A549 (cell line): Measurements from ENCODE around the gene MYOG. TPM values are rescaled to one million over a fixed set of nuclear protein-coding genes. Genes with fewer than 3 reads are reported as not detected.

Source experiments
- ATAC-seq, 2 experiments: fragments of 200-7000 bp in 1 of 2; fragments of >200 bp in 1 of 2; cut with Nextera tagmentation in 1 of 2; cut with Tn5 transposase in 1 of 2; 3 replicates each; pipeline versions ENCODE4 v1.8.0 to v1.9.1; 2018 to 2020; ENCODE audit warnings: mild to moderate bottlenecking in 1 of 2, moderate library complexity in 1 of 2
- CTCF ChIA-PET: fragments of 300-600 bp; sonication (Branson Sonifier 250); formaldehyde crosslinking; extraction: SDS; loops from one replicate; lab custom pipeline; 2021; ENCODE audit warnings: antibody characterized with exemption, inconsistent platforms; lab: Yijun Ruan, JAX
- POLR2A ChIA-PET: fragments of 350-600 bp; formaldehyde crosslinking; extraction: SDS; loops from one replicate; lab custom pipeline; 2021; ENCODE audit warnings: antibody characterized with exemption, inconsistent platforms; lab: Yijun Ruan, JAX
- DNase-seq, 2 experiments: peaks; one replicate each; pipeline versions ENCODE4 v3.0.0 to v3.0.0-alpha.2; 2011 to 2016; ENCODE audit warnings: low read depth in 1 of 2, low spot score in 1 of 2
- FAIRE-seq: peaks from 2 replicates; lab custom pipeline; 2011; peaks lifted over from hg19 to GRCh38; lab: Jason Lieb, UNC
- H3K27ac ChIP-seq, 2 experiments: fragments of >200 bp; sonication (Bioruptor Twin); formaldehyde crosslinking; 3 replicates each; pipeline ENCODE4 v1.5.1; 2016 to 2017
- H3K4me1 ChIP-seq: fragments of >200 bp; sonication (Bioruptor Twin); formaldehyde crosslinking; 3 replicates; pipeline ENCODE4 v1.6.1; 2016
- H3K4me2 ChIP-seq: fragments of >200 bp; sonication (Bioruptor Twin); formaldehyde crosslinking; 3 replicates; pipeline ENCODE4 v1.6.1; 2016
- H3K4me3 ChIP-seq: fragments of >200 bp; sonication (Bioruptor Twin); formaldehyde crosslinking; 3 replicates; pipeline ENCODE4 v1.5.1; 2016
- H3K9me3 ChIP-seq: fragments of >200 bp; sonication (Bioruptor Twin); formaldehyde crosslinking; 3 replicates; pipeline ENCODE4 v1.6.1; 2016
- CHD2 ChIP-seq: fragments of 150-350 bp; IDR thresholded peaks from 2 replicates; pipeline ENCODE4 v1.6.1; 2014; ENCODE audit warnings: low read length; ENCODE audit not compliant: partially characterized antibody
- CHD4 ChIP-seq: fragments of 200-600 bp; sonication (generic); IDR thresholded peaks from 2 replicates; pipeline ENCODE4 v1.6.1; 2016; ENCODE audit warnings: antibody characterized with exemption, mild to moderate bottlenecking, borderline replicate concordance
- E2F6 ChIP-seq: IDR thresholded peaks from 2 replicates; pipeline ENCODE4 v1.6.1; 2012; ENCODE audit warnings: low read depth, borderline replicate concordance
- EHMT2 ChIP-seq: fragments of 200-600 bp; sonication (generic); IDR thresholded peaks from 2 replicates; pipeline ENCODE4 v1.6.1; 2016; ENCODE audit warnings: antibody characterized with exemption, low read depth, mild to moderate bottlenecking, moderate library complexity
- ELK1 ChIP-seq: fragments of 150-350 bp; IDR thresholded peaks from 2 replicates; pipeline ENCODE4 v1.6.1; 2014; ENCODE audit warnings: low read depth, mild to moderate bottlenecking, low read length
- EP300 ChIP-seq, 2 experiments: fragments of >200 bp; sonication (Bioruptor Twin); formaldehyde crosslinking; IDR thresholded peaks; 2 replicates in 1 of 2; 3 replicates in 1 of 2; pipeline ENCODE4 v1.6.1; 2016 to 2017
- FOSB ChIP-seq: fragments of 250-450 bp; sonication (Bioruptor Pico); IDR thresholded peaks from 2 replicates; pipeline ENCODE4 v1.5.0; 2020; ENCODE audit warnings: mild to moderate bottlenecking, moderate library complexity
- GATA3 ChIP-seq: IDR thresholded peaks from 2 replicates; pipeline ENCODE4 v1.6.1; 2012; ENCODE audit warnings: borderline replicate concordance
- HES2 ChIP-seq: fragments of >200 bp; sonication (Bioruptor Twin); formaldehyde crosslinking; IDR thresholded peaks from 2 replicates; pipeline ENCODE4 v1.6.1; 2016
- HEYL ChIP-seq: fragments of 250-450 bp; sonication (Bioruptor Pico); IDR thresholded peaks from 2 replicates; pipeline ENCODE4 v1.8.0; 2021; ENCODE audit warnings: mild to moderate bottlenecking, moderate library complexity
- HMGXB4 ChIP-seq: fragments of 250-450 bp; sonication (Bioruptor Pico); IDR thresholded peaks from 2 replicates; pipeline ENCODE4 v1.5.0; 2021; ENCODE audit warnings: mild to moderate bottlenecking, moderate library complexity, borderline replicate concordance
- HOXA7 ChIP-seq: fragments of 250-450 bp; sonication (Bioruptor Pico); IDR thresholded peaks from 2 replicates; pipeline ENCODE4 v1.5.0; 2020; ENCODE audit warnings: mild to moderate bottlenecking, moderate library complexity
- HOXB13 ChIP-seq: fragments of 250-450 bp; sonication (Bioruptor Pico); IDR thresholded peaks from 2 replicates; pipeline ENCODE4 v1.5.0; 2020; ENCODE audit warnings: low read depth, mild to moderate bottlenecking, moderate library complexity
- KDM1A ChIP-seq: fragments of 200-600 bp; sonication (generic); IDR thresholded peaks from 2 replicates; pipeline ENCODE4 v1.6.1; 2016; ENCODE audit warnings: low read depth, mild to moderate bottlenecking
- MAZ ChIP-seq: fragments of 150-350 bp; IDR thresholded peaks from 2 replicates; pipeline ENCODE4 v1.6.1; 2014; ENCODE audit warnings: antibody characterized with exemption, low read depth, low read length, borderline replicate concordance
- MYC ChIP-seq: IDR thresholded peaks from 2 replicates; pipeline ENCODE4 v1.6.1; 2012; ENCODE audit warnings: mild to moderate bottlenecking, inconsistent platforms, low read length, improper control_type of control experiment, borderline replicate concordance
- NFE2L2 ChIP-seq: fragments of 150-350 bp; conservative IDR thresholded peaks from 2 replicates; pipeline ENCODE4 v1.6.1; 2014; ENCODE audit warnings: low read length
- NPAS2 ChIP-seq: fragments of 250-450 bp; sonication (Bioruptor Pico); IDR thresholded peaks from 2 replicates; pipeline ENCODE4 v1.8.0; 2022; ENCODE audit warnings: mild to moderate bottlenecking, moderate library complexity, borderline replicate concordance
- NR3C1 ChIP-seq: fragments of >200 bp; sonication (Bioruptor Twin); formaldehyde crosslinking; IDR thresholded peaks from 3 replicates; pipeline ENCODE4 v1.6.1; 2017
- POLR2A ChIP-seq: IDR thresholded peaks from 2 replicates; pipeline ENCODE4 v1.6.1; 2012; ENCODE audit warnings: mild to moderate bottlenecking, low read length
- REST ChIP-seq: fragments of 200-600 bp; sonication (generic); IDR thresholded peaks from 2 replicates; pipeline ENCODE4 v1.6.1; 2016; ENCODE audit warnings: antibody characterized with exemption, mild to moderate bottlenecking, moderate library complexity
- SMC3 ChIP-seq: fragments of >200 bp; sonication (Bioruptor Twin); formaldehyde crosslinking; IDR thresholded peaks from 3 replicates; pipeline ENCODE4 v1.6.1; 2018; ENCODE audit warnings: inconsistent platforms
- ZC3H11A ChIP-seq: fragments of 450-650 bp; IDR thresholded peaks from 2 replicates; pipeline ENCODE4 v1.6.1; 2014; ENCODE audit warnings: antibody characterized with exemption, mild to moderate bottlenecking
- ZNF302 ChIP-seq: fragments of 250-450 bp; sonication (Bioruptor Pico); IDR thresholded peaks from 2 replicates; pipeline ENCODE4 v1.9.0; 2021; ENCODE audit warnings: inconsistent platforms, mild to moderate bottlenecking, moderate library complexity
- WGBS: methylation state at CpG from one replicate; pipeline ENCODE4 v1.1.6; 2017; ENCODE audit errors: missing lambda C conversion rate; 5-methylcytosine and 5-hydroxymethylcytosine counted together
- polyA plus RNA-seq, 4 experiments: library from polyadenylated mRNA; depleted of rRNA in 3 of 4; stranded (reverse); fragments of >200 nt; fragmentation: RNase III in 1 of 4; extraction: RNeasy Plus Mini Kit Qiagen cat#74134 plus additional on column Dnase treatment in 1 of 4; gene quantifications; 2 replicates in 3 of 4; 3 replicates in 1 of 4; pipeline ENCODE4 v1.2.3, GENCODE V29; 2011 to 2017

MYOG gene
- polyA plus RNA-seq, 2 of the 4 experiments (the other 2 are of a cell fraction) = not detected

- 43% methylated on average over 11 of the region's 11 CpGs for WGBS
- H3K4me2 ChIP-seq = no peak overlapping the region
- no peaks in the 10 kb centered on the region for H3K9me3 ChIP-seq
- ATAC-seq = no peak
- POLR2A ChIA-PET = no interaction called here
- H3K4me1 ChIP-seq = peaks cover 5% of the 10 kb centered on the region; the same call in 1 of the 3 replicates
- H3K27ac ChIP-seq = no peak overlapping the region
- no peak for FAIRE-seq
- CTCF ChIA-PET = interaction anchor here (0.6 to 10.1 kb wide), 12 partner anchors 9 to 760 kb away, joined by 3 to 292 read pairs (median 7); partner anchors contain the start of genes ADORA1 and MYBPH
- TF ChIP-seq EHMT2 (no peak), MAZ (no peak), KDM1A (no peak), ZC3H11A (no peak), NR3C1 (no peak), EP300 (IDR thresholded peaks at IDR 0.05) (no peak), ELK1 (no peak), NPAS2 (CRISPR knock-in tag) (no peak), ZNF302 (no peak), HES2 (no peak), FOSB (no peak), MYC (no peak), CHD2 (no peak), HMGXB4 (CRISPR knock-in tag) (no peak), POLR2A (no peak), NFE2L2 (no peak), HOXB13 (CRISPR knock-in tag) (no peak), SMC3 (no peak)
- DNase-seq = no peak
- no peak overlapping the region for H3K4me3 ChIP-seq
These were observed 35.6 kb upstream of the MYOG start for GRCh38 chr1:203121186-203122015.

GRCh38 chr1:203120325-203121153 lies 34.7 kb upstream of the MYOG start:
- ChIA-PET CTCF (interaction anchor here (1.1 to 10.1 kb wide), 9 partner anchors 8 to 152 kb away, joined by 5 to 292 read pairs (median 8); partner anchors contain the start of genes ADORA1 and MYBPH), POLR2A (no interaction called here)
- H3K4me3 ChIP-seq = no peak overlapping the region
- no peak overlapping the region for H3K27ac ChIP-seq
- H3K4me1 ChIP-seq = 0 out of 3 replicates have a peak, but pooled peaks cover 4% of the 10 kb centered on the region
- WGBS = 27% methylated on average over 7 of the region's 7 CpGs
- no peak overlapping the region for H3K4me2 ChIP-seq
- H3K9me3 ChIP-seq = no peaks in the 10 kb centered on the region
- no peak for TF ChIP-seq HES2
- TF ChIP-seq EHMT2 = no peak
- no peak for TF ChIP-seq E2F6
- TF ChIP-seq GATA3 = no peak
- no peak for TF ChIP-seq HEYL (CRISPR knock-in tag)
- no peak for TF ChIP-seq REST
- no peak for TF ChIP-seq FOSB
- no peak for TF ChIP-seq CHD4
- TF ChIP-seq CHD2 = no peak
- no peak for TF ChIP-seq HOXA7 (CRISPR knock-in tag)
- TF ChIP-seq ELK1 = no peak
- FAIRE-seq (no peak), ATAC-seq (no peak), DNase-seq (no peak)
